ENCODE measurements around the gene NEGR1.

NEGR1 gene

DNA sequence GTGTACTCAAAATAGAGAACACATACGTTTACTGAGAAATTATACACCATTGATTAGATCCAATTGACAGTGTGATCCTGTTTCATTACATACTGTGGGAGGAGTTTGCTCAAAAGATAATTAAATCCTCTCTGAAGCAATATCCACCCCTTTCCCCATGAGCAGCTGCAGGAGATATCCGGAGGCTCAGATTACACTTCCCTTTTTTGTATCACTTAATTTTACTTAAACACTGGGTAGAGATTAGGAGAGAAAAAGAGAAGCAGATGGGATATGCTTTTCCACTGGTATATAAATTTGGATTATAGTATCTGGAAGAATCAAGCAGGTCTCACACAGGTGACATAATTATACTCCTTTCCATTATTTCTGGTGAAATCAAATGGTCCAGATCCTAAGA is 868.2 kb downstream of the NEGR1 start:
- no peak overlapping the region for H3K4me3 ChIP-seq (ENCODE audit: low read depth, low read length)
- DNase-seq (ENCODE audit: low read depth), result no peak
- TF ChIP-seq, protein P1, sequence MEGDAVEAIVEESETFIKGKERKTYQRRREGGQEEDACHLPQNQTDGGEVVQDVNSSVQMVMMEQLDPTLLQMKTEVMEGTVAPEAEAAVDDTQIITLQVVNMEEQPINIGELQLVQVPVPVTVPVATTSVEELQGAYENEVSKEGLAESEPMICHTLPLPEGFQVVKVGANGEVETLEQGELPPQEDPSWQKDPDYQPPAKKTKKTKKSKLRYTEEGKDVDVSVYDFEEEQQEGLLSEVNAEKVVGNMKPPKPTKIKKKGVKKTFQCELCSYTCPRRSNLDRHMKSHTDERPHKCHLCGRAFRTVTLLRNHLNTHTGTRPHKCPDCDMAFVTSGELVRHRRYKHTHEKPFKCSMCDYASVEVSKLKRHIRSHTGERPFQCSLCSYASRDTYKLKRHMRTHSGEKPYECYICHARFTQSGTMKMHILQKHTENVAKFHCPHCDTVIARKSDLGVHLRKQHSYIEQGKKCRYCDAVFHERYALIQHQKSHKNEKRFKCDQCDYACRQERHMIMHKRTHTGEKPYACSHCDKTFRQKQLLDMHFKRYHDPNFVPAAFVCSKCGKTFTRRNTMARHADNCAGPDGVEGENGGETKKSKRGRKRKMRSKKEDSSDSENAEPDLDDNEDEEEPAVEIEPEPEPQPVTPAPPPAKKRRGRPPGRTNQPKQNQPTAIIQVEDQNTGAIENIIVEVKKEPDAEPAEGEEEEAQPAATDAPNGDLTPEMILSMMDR (IDR thresholded peaks at IDR 0.05; ENCODE audit: control insufficient read depth, extremely low read depth, insufficient read depth), result no peak

DNA sequence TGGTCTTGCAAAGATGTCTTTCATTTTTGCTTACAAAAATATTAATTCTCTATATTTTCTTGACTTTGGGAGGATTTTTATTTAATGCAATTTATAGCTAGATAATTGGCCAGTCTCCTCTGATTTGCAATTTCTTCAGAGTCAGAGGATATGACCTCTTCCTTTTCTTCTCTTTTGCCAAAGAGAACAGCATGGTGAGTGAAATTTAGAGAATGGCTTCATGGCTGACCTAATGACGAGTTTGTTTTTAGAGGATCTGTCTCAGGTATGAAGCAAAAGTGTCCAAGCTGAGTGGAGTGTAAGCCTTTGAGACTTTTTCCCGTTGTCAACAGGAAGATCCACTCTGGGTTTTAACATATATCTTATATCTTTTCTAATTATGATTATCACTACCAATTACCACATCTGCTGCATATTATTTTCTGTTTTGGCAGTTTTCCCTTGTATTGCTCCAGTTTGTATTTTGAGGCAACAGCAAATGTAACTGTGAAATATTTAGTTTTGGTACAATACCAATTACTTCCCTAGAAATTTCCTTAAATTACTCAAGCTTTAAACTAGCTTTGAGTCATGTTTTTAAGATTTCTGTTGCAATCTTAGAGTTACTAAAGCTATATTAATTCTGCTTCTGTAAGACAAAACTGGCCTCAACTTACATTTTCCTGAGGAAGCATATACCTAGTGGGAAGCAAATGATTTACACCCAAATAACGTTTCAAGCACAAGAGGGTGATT is 868.7 kb downstream of the NEGR1 start:
- no peak for DNase-seq (ENCODE audit: low read depth)
- TF ChIP-seq, protein P1 (IDR thresholded peaks at IDR 0.05; ENCODE audit: control insufficient read depth, extremely low read depth, insufficient read depth), result no peak
- H3K4me3 ChIP-seq (ENCODE audit: low read depth, low read length), result no peak overlapping the region

DNA sequence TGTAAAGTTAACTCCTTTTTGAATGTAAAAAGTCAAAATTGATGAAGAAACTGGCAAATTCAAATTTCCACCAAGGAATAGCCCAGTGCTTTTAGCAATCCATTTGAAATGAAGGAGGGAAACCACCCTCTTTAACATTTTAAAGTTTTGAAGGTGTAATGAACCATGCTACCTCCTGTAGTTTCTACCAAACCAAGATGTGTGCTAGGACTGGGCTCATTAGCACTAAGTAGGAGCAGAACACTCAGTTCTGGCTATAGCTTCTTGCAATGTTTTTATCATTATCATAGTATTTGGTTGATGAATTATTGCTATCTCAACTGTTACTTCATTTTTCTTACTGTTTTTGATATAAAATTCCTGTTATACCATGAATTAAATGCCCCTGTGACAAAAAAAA is 882.3 kb downstream of the NEGR1 start:
- TF ChIP-seq, protein P1 (IDR thresholded peaks at IDR 0.05; ENCODE audit: control insufficient read depth, extremely low read depth, insufficient read depth), result no peak
- H3K4me3 ChIP-seq (ENCODE audit: low read depth, low read length), result no peak overlapping the region
- no peak for DNase-seq (ENCODE audit: low read depth)

DNA sequence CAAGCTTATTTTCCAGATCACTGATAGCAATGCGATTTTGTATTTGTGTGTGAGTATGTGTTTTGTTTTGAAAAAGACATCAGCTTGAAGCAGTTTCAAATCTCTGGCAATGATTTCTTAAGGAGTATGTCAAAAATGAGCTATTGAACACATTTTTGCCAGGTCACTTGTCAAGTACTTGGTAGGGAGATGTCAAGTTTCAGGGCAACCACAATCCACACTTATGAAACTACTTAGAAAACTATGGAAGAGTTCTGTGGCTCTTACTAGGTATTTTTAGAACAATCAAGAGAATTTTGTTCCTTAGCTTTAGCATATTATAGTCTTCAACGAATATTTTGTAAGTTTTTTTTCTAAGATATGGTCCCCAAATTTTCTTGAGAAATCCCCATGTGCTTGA is 882.7 kb downstream of the NEGR1 start:
- TF ChIP-seq, protein P1 (IDR thresholded peaks at IDR 0.05; ENCODE audit: control insufficient read depth, extremely low read depth, insufficient read depth), result no peak
- no peak overlapping the region for H3K4me3 ChIP-seq (ENCODE audit: low read depth, low read length)
- no peak for DNase-seq (ENCODE audit: low read depth)

DNA sequence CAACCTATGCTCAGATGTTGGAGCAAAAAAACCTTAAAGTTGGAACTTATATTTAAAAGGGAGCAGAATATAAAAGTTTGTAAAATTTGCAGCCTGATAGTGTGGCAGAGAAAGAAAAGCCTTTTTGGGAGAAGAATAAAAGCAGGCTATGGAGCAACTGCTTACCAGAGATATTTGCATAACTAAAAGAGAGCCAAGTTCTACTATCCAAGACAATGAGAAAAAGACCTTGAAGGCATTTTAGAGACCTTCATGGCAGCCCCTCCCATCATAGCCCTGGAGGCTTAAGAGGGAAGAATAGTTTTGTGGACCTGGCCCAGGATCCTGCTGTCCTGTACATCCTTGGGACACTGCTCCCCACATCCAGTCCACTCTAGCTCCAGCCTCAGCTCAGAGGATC is 889.0 kb downstream of the NEGR1 start:
- no peak overlapping the region for H3K4me3 ChIP-seq (ENCODE audit: low read depth, low read length)
- TF ChIP-seq, protein P1 (IDR thresholded peaks at IDR 0.05; ENCODE audit: control insufficient read depth, extremely low read depth, insufficient read depth), result no peak
- no peak for DNase-seq (ENCODE audit: low read depth)

DNA sequence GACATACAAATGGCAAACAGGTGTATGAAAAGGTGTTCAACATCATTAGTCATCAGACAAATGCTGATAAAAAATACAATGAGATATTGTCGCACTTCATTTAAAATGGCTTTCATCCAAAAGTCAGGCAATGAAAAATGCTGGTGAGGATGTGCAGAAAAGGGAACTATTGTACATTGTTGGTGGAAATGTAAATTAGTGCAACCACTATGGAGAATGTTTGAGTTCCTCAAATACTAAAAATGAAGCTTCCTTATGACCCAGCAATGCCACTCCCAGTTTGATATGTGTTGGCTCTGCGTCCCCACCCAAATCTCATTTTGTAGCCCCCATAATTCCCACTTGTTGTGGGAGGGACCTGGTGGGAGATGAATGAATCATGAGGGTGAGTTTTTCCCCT is 891.8 kb downstream of the NEGR1 start:
- TF ChIP-seq, protein P1 (IDR thresholded peaks at IDR 0.05; ENCODE audit: control insufficient read depth, extremely low read depth, insufficient read depth), result no peak
- DNase-seq (ENCODE audit: low read depth), result no peak
- H3K4me3 ChIP-seq (ENCODE audit: low read depth, low read length), result no peak overlapping the region

DNA sequence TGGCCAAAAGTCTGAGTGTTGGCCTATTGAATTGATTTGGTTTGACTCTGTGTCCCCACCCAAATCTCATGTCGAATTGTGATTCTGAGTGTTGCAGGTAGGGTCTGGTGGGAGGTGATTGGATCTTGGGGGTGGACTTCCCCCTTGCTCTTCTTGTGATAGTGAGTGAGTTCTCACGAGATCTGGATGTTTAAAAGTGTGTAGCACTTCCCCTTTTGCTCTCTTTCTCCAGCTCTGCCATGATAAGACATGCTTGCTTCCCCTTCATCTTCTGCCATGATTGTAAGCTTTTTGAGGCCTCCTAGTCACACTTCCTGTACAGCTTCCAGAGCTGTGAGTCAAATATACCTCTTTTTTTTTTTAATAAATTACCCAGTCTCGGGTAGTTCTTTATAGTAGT is 904.5 kb downstream of the NEGR1 start:
- H3K4me3 ChIP-seq (ENCODE audit: low read depth, low read length), result no peak overlapping the region
- TF ChIP-seq, protein P1 (IDR thresholded peaks at IDR 0.05; ENCODE audit: control insufficient read depth, extremely low read depth, insufficient read depth), result no peak
- no peak for DNase-seq (ENCODE audit: low read depth)

Data from LNCaP clone FGC (cell line).